Measurements from ENCODE around the gene ABTB2. TPM values are rescaled to one million over a fixed set of nuclear protein-coding genes. Genes with fewer than 3 reads are reported as not detected.

ABTB2 gene
- total and polyA plus RNA-seq, 9 of the 15 experiments (the other 6 are each of a cell fraction or from before 2014, with no cell fraction given) = 0.03 to 0.18 (median 0.12) TPM; not detected in 2

- POLR2A ChIA-PET = interaction anchor here (0.6 kb wide), 1 partner anchor 1815 kb away, joined by 4 read pairs; no protein-coding TSS in a partner anchor
Observed at GRCh38 chr11:34351051-34351450, 6.8 kb downstream of the ABTB2 start.

More at GRCh38 chr11:34351051-34351450, 6.8 kb downstream of the ABTB2 start:
- Histone ChIP-seq H3K79me2 (ENCODE audit: control insufficient read depth, insufficient read depth, low read length) (no peaks in the 10 kb centered on the region), H4K20me1 (replicated peaks; ENCODE audit: control insufficient read depth, insufficient read depth, low read length) (peaks cover 9% of the 10 kb centered on the region), H3K4me1 (replicated peaks in 1 of 2; ENCODE audit: control insufficient read depth in 2 of 2, insufficient read depth in 2 of 2, low read length in 2 of 2) (no peaks in the 10 kb centered on the region), H3K27me3 (ENCODE audit: control insufficient read depth in 2 of 2, insufficient read depth in 2 of 2, low read length in 2 of 2) (peaks cover 29 to 36% of the 10 kb centered on the region in 2 experiments), H3K36me3 (ENCODE audit: control insufficient read depth, insufficient read depth, low read length) (no peaks in the 10 kb centered on the region), H3K9me1 (ENCODE audit: control insufficient read depth, insufficient read depth, low read length) (no peaks in the 10 kb centered on the region), H3K9ac (ENCODE audit: insufficient read depth in 1 of 2, low read depth in 2 of 2, low read length in 2 of 2) (no peak overlapping the region), H2AFZ (ENCODE audit: low read depth, low read length) (no peak overlapping the region), H3K9me3 (replicated peaks; ENCODE audit: control insufficient read depth, insufficient read depth, low read depth, low read length) (no peaks in the 10 kb centered on the region), H3K27ac (ENCODE audit: extremely low read depth, low read depth, low read length) (no peak overlapping the region), H3K4me2 (ENCODE audit: insufficient read depth, low read length) (no peak overlapping the region), H3K4me3 (no peak overlapping the region)
- in situ Hi-C loops (cut with MboI) (loop anchor here (10.0 kb wide), 1 partner anchor 356 kb away; no protein-coding TSS in a partner anchor), intact Hi-C loops (cut with micrococcal nuclease) (loop anchor here (10.0 kb wide), 1 partner anchor 496 kb away; no protein-coding TSS in a partner anchor)
- FAIRE-seq = no peak
- BruUV-seq (replicated peaks) = no TSS peak
- CTCF ChIA-PET (ENCODE audit: low intra/inter-chr PET ratio) = no interaction called here
- TF ChIP-seq CHD1 (IDR thresholded peaks at IDR 0.05; ENCODE audit: low read length) (no peak), ZNF609 (CRISPR knock-in tag; IDR thresholded peaks at IDR 0.05; ENCODE audit: borderline replicate concordance) (no peak), FOSL1 (tag; conservative IDR thresholded peaks at IDR 0.05) (no peak), SOX6 (IDR thresholded peaks at IDR 0.05) (no peak), POLR3A (IDR thresholded peaks at IDR 0.05; ENCODE audit: borderline replicate concordance, extremely low read depth, insufficient read depth, insufficient read length) (no peak), ZNF408 (CRISPR knock-in tag; IDR thresholded peaks at IDR 0.05; ENCODE audit: low read depth) (no peak), DIDO1 (tag; IDR thresholded peaks at IDR 0.05; ENCODE audit: low read depth) (no peak), FOXA3 (CRISPR knock-in tag; conservative IDR thresholded peaks at IDR 0.05 in 1 of 2, IDR thresholded peaks at IDR 0.05 in 1 of 2) (no peak), ETV5 (CRISPR knock-in tag; IDR thresholded peaks at IDR 0.05; ENCODE audit: low read depth) (no peak), KDM2B (CRISPR knock-in tag; IDR thresholded peaks at IDR 0.05) (no peak), ZNF280B (CRISPR knock-in tag; IDR thresholded peaks at IDR 0.05) (no peak), RBM25 (IDR thresholded peaks at IDR 0.05; ENCODE audit: low read depth, low read length, severe bottlenecking) (no peak), ZFP91 (CRISPR knock-in tag; IDR thresholded peaks at IDR 0.05) (no peak), ZBED1 (IDR thresholded peaks at IDR 0.05) (no peak), ZNF197 (CRISPR knock-in tag; IDR thresholded peaks at IDR 0.05; ENCODE audit: low read depth) (no peak), TAL1 (IDR thresholded peaks at IDR 0.05) (no peak)
- ATAC-seq = no peak
- DNase-seq (ENCODE audit: extremely low read depth in 1 of 4, low spot score in 3 of 4) = no peak
- 0% methylated on average over 3 of the region's 3 CpGs for WGBS (ENCODE audit: insufficient coverage, low coverage, missing lambda C conversion rate)

Data from K562 (cell line).